IMR-90 (cell line): ENCODE data around the gene COLQ. TPM values are rescaled to one million over a fixed set of nuclear protein-coding genes. Genes with fewer than 3 reads are reported as not detected.
A peak's percentile ranks its signal among the peaks of the same experiment; 100 is the strongest.

Experiments used
- ATAC-seq: fragments of 200-7000 bp; cut with Tn5 transposase; 2 replicates; pipeline ENCODE4 v1.9.1; 2020; ENCODE audit warnings: low read depth, mild to moderate bottlenecking, moderate library complexity
- BruUV-seq: library from RNA; stranded (reverse); fragments of 400-500 nt; replicated peaks from 2 replicates; lab custom pipeline; 2021; lab: Mats Ljungman, UMichigan
- CTCF ChIA-PET: fragments of 300-600 bp; formaldehyde crosslinking; extraction: SDS; loops from one replicate; lab custom pipeline; 2021; ENCODE audit warnings: antibody characterized with exemption; lab: Yijun Ruan, JAX
- POLR2A ChIA-PET: fragments of 300-600 bp; sonication (Branson Sonifier 250); formaldehyde crosslinking; loops from one replicate; lab custom pipeline; 2022; ENCODE audit warnings: antibody characterized with exemption; ENCODE audit not compliant: unreplicated experiment; lab: Charles Lee
- DNase-seq: peaks from one replicate; pipeline ENCODE4 v3.0.0; 2013
- H2AFZ ChIP-seq: replicated peaks from 2 replicates; pipeline ENCODE3; 2013; ENCODE audit warnings: low read length, mild to moderate bottlenecking; ENCODE audit not compliant: poor library complexity
- H2AK5ac ChIP-seq: 2 replicates; pipeline ENCODE4 v1.6.1; 2013; ENCODE audit warnings: low read depth, low read length, inconsistent platforms
- H2AK9ac ChIP-seq: replicated peaks from 2 replicates; pipeline ENCODE3; 2013; ENCODE audit warnings: mild to moderate bottlenecking, low read depth, low read length, moderate library complexity; ENCODE audit not compliant: poor library complexity
- H2BK120ac ChIP-seq: 2 replicates; pipeline ENCODE4 v1.6.1; 2013; ENCODE audit warnings: low read depth, low read length, inconsistent platforms
- H2BK15ac ChIP-seq: 3 replicates; pipeline ENCODE4 v1.6.1; 2013; ENCODE audit warnings: low read depth, low read length, inconsistent platforms
- H2BK20ac ChIP-seq: 2 replicates; pipeline ENCODE4 v1.6.1; 2013; ENCODE audit warnings: low read depth, mild to moderate bottlenecking, inconsistent platforms, low read length, moderate library complexity
- H2BK5ac ChIP-seq: 2 replicates; pipeline ENCODE4 v1.6.1; 2013; ENCODE audit warnings: mild to moderate bottlenecking, low read depth, low read length, inconsistent platforms; ENCODE audit not compliant: poor library complexity, severe bottlenecking
- H3K14ac ChIP-seq: replicated peaks from 2 replicates; pipeline ENCODE4 v1.6.1; 2013; ENCODE audit warnings: low read depth, low read length, inconsistent platforms
- H3K18ac ChIP-seq: 2 replicates; pipeline ENCODE4 v1.6.1; 2013; ENCODE audit warnings: low read depth, low read length, control low read depth
- H3K23ac ChIP-seq: 2 replicates; pipeline ENCODE4 v1.6.1; 2013; ENCODE audit warnings: low read depth, low read length, inconsistent platforms
- H3K27ac ChIP-seq: 2 replicates; pipeline ENCODE4 v1.5.1; 2013; ENCODE audit warnings: mild to moderate bottlenecking, control low read depth, low read length; ENCODE audit not compliant: insufficient read depth
- H3K27me3 ChIP-seq: 2 replicates; pipeline ENCODE4 v1.6.1; 2013; ENCODE audit warnings: low read length; ENCODE audit not compliant: control insufficient read depth, insufficient read depth
- H3K36me3 ChIP-seq: 2 replicates; pipeline ENCODE4 v1.6.1; 2013; ENCODE audit warnings: low read length, mixed read lengths; ENCODE audit not compliant: control insufficient read depth, insufficient read depth
- H3K4ac ChIP-seq: 2 replicates; pipeline ENCODE4 v1.6.1; 2013; ENCODE audit warnings: low read depth, low read length, inconsistent platforms
- H3K4me1 ChIP-seq: 2 replicates; pipeline ENCODE4 v1.6.1; 2013; ENCODE audit warnings: low read length, mixed read lengths; ENCODE audit not compliant: control insufficient read depth, insufficient read depth
- H3K4me2 ChIP-seq: 2 replicates; pipeline ENCODE4 v1.6.1; 2013; ENCODE audit warnings: low read depth, mild to moderate bottlenecking, control low read depth, low read length, moderate library complexity
- H3K4me3 ChIP-seq: 2 replicates; pipeline ENCODE4 v1.5.1; 2013; ENCODE audit warnings: low read depth, mild to moderate bottlenecking, control low read depth, low read length, moderate library complexity; ENCODE audit not compliant: insufficient read depth
- H3K56ac ChIP-seq: 2 replicates; pipeline ENCODE4 v1.6.1; 2013; ENCODE audit warnings: low read length, inconsistent platforms; ENCODE audit not compliant: insufficient read depth; ENCODE audit errors: extremely low read depth
- H3K79me1 ChIP-seq, 2 experiments: 2 replicates each; pipeline ENCODE4 v1.6.1; 2013; ENCODE audit warnings: low read length in 2 of 2, inconsistent platforms in 1 of 2, low read depth in 1 of 2
- H3K9ac ChIP-seq: 2 replicates; pipeline ENCODE4 v1.6.1; 2013; ENCODE audit warnings: low read depth, low read length, control low read depth
- H3K9me1 ChIP-seq: 2 replicates; pipeline ENCODE4 v1.6.1; 2013; ENCODE audit warnings: low read length, inconsistent platforms; ENCODE audit not compliant: insufficient read depth
- H3K9me3 ChIP-seq: 2 replicates; pipeline ENCODE4 v1.6.1; 2013; ENCODE audit warnings: low read length; ENCODE audit not compliant: control insufficient read depth, insufficient read depth
- H4K20me1 ChIP-seq: 2 replicates; pipeline ENCODE4 v1.6.1; 2013; ENCODE audit warnings: low read length, inconsistent platforms; ENCODE audit not compliant: insufficient read depth
- H4K5ac ChIP-seq: 2 replicates; pipeline ENCODE4 v1.6.1; 2013; ENCODE audit warnings: mild to moderate bottlenecking, low read depth, low read length, control low read depth
- H4K8ac ChIP-seq, 2 experiments: 2 replicates each; pipeline ENCODE4 v1.6.1; 2013; ENCODE audit warnings: low read depth in 2 of 2, low read length in 2 of 2, control low read depth in 1 of 2, inconsistent platforms in 1 of 2
- H4K91ac ChIP-seq: 2 replicates; pipeline ENCODE4 v1.6.1; 2013; ENCODE audit warnings: low read depth, low read length, inconsistent platforms; ENCODE audit not compliant: insufficient read depth
- BHLHE40 ChIP-seq: fragments of 150-350 bp; IDR thresholded peaks from 2 replicates; pipeline ENCODE4 v1.6.1; 2016; ENCODE audit warnings: mild to moderate bottlenecking, low read depth, low read length
- CTCF ChIP-seq: conservative IDR thresholded peaks from 2 replicates; pipeline ENCODE4 v1.5.1; 2012; ENCODE audit warnings: mild to moderate bottlenecking, low read depth, low read length, improper control_type of control experiment
- ELK1 ChIP-seq: fragments of 150-350 bp; IDR thresholded peaks from 2 replicates; pipeline ENCODE4 v1.6.1; 2016; ENCODE audit warnings: low read depth, mild to moderate bottlenecking, low read length, moderate library complexity, borderline replicate concordance
- FOS ChIP-seq: fragments of 150-350 bp; IDR thresholded peaks from 2 replicates; pipeline ENCODE4 v1.6.1; 2016; ENCODE audit warnings: low read depth, low read length
- MAFK ChIP-seq: IDR thresholded peaks from 2 replicates; pipeline ENCODE4 v1.6.1; 2012; ENCODE audit warnings: low read depth, low read length, improper control_type of control experiment
- NFE2L2 ChIP-seq: fragments of 150-350 bp; IDR thresholded peaks from 2 replicates; pipeline ENCODE4 v1.6.1; 2016; ENCODE audit warnings: low read depth, mild to moderate bottlenecking, low read length
- POLR2A ChIP-seq: IDR thresholded peaks from 2 replicates; pipeline ENCODE4 v1.6.1; 2012; ENCODE audit warnings: mild to moderate bottlenecking, low read depth, low read length
- RAD21 ChIP-seq: IDR thresholded peaks from 2 replicates; pipeline ENCODE4 v1.6.1; 2012; ENCODE audit warnings: low read length, improper control_type of control experiment
- RCOR1 ChIP-seq: IDR thresholded peaks from 2 replicates; pipeline ENCODE4 v1.6.1; 2012; ENCODE audit warnings: mild to moderate bottlenecking, low read length, improper control_type of control experiment; ENCODE audit not compliant: insufficient replicate concordance
- RFX5 ChIP-seq: IDR thresholded peaks from 2 replicates; pipeline ENCODE4 v1.8.0; 2012; ENCODE audit warnings: low read depth, mild to moderate bottlenecking, low read length, moderate library complexity
- SMC3 ChIP-seq: fragments of 150-350 bp; IDR thresholded peaks from 2 replicates; pipeline ENCODE4 v1.6.1; 2016; ENCODE audit warnings: low read depth, mild to moderate bottlenecking, antibody characterized with exemption, low read length, moderate library complexity
- USF2 ChIP-seq: fragments of 150-350 bp; IDR thresholded peaks from 2 replicates; pipeline ENCODE4 v1.6.1; 2017; ENCODE audit warnings: mild to moderate bottlenecking, antibody characterized with exemption, low read length, low read depth
- WGBS, 2 experiments: methylation state at CpG; one replicate each; pipeline versions ENCODE4 v1.1.5 to v1.1.7; 2013; ENCODE audit warnings: missing lambda C conversion rate in 2 of 2; ENCODE audit not compliant: insufficient read length in 1 of 2; ENCODE audit errors: extremely low coverage in 2 of 2; 5-methylcytosine and 5-hydroxymethylcytosine counted together
- dilution Hi-C: fragments of 300-500 bp; cut with HindIII; formaldehyde crosslinking; loops from one replicate; pipeline ENCODE4 v1.14.3; 2018; ENCODE audit warnings: low sequenced_read_pairs; ENCODE audit not compliant: unreplicated experiment
- in situ Hi-C: fragments of 300-500 bp; cut with MboI; formaldehyde crosslinking; loops from 3 replicates; pipeline ENCODE4 v1.14.3; 2019; ENCODE audit warnings: low sequenced_read_pairs, inconsistent platforms, mixed read lengths
- intact Hi-C: fragments of 100-400 bp; cut with micrococcal nuclease; formaldehyde crosslinking; loops from 2 replicates; pipeline ENCODE4 v1.10.0; 2022
- polyA plus RNA-seq, 3 experiments: library from polyadenylated mRNA; depleted of rRNA; stranded (reverse); fragments of >200 nt; gene quantifications; 2 replicates each; pipeline ENCODE4 v1.2.3, GENCODE V29; 2012; ENCODE audit warnings: low replicate concordance in 1 of 3
- total RNA-seq: library from RNA; depleted of rRNA; stranded (reverse); fragments of >200 nt; gene quantifications from 2 replicates; pipeline ENCODE4 v1.2.3, GENCODE V29; 2012

COLQ gene
- total and polyA plus RNA-seq, 2 of the 4 experiments (the other 2 are of a cell fraction), result 0.18 to 0.65 TPM

DNA sequence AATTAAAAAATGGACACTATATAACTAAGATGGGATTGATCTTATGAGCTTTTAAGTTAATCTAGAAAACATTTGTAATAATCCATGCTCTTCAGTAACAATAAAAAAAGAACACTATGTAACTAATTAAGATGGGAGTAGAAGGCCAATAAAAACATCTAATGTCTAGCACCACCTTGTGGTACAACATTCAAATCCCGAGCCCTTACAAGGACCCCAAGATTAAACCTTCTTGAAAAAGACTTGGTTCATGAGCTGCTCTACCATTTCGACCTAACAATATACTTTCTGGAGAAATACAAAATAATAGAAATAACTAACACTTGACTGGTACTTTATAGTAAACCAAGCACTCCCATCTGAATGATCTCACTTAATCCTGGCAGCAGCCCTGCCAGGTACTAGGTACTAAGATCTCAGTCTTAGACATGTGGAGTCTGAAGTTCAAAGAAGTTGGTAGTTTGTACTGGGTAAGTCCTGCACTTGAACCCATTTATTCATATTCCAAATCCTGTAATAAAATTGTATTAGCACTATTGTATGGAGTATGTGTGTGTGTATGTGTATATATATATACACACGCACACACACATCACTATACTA lies 116.0 kb downstream of the COLQ start:
- H3K4ac ChIP-seq, result no peak overlapping the region
- no peak overlapping the region for H3K9ac ChIP-seq
- no peak overlapping the region for H2AFZ ChIP-seq
- H3K14ac ChIP-seq, result no peak overlapping the region
- 0 out of 2 replicates have a peak, but pooled peaks cover 3% of the 10 kb centered on the region for H3K9me1 ChIP-seq
- H3K27me3 ChIP-seq, result no peaks in the 10 kb centered on the region
- no peaks in the 10 kb centered on the region for H3K4me1 ChIP-seq
- no peak overlapping the region for H4K8ac ChIP-seq
- no peak overlapping the region for H2AK9ac ChIP-seq
- WGBS, 2 experiments, result no CpG with 5 or more reads among the region's 3 CpGs
- H3K27ac ChIP-seq, result no peak overlapping the region
- H3K79me1 ChIP-seq, result no peaks in the 10 kb centered on the region
- ATAC-seq, result peak; percentile 77
- H2AK5ac ChIP-seq, result no peak overlapping the region
- H3K4me3 ChIP-seq, result no peak overlapping the region
- H3K56ac ChIP-seq, result no peak overlapping the region
- BruUV-seq, result no TSS peak
- H3K23ac ChIP-seq, result no peak overlapping the region
- H2BK15ac ChIP-seq, result no peak overlapping the region
- no peak overlapping the region for H3K18ac ChIP-seq
- in situ Hi-C loops, result no loop called here
- peaks cover 9% of the 10 kb centered on the region for H3K36me3 ChIP-seq
- TF ChIP-seq RAD21, result peak; percentile 68
- no peak for TF ChIP-seq NFE2L2
- no peak for TF ChIP-seq RCOR1
- TF ChIP-seq ELK1, result no peak
- no peak for TF ChIP-seq POLR2A
- TF ChIP-seq RFX5, result no peak
- TF ChIP-seq FOS, result no peak
- no peak for TF ChIP-seq MAFK
- TF ChIP-seq USF2, result no peak
- TF ChIP-seq SMC3, result peak; percentile 78
- peak; percentile 65 for TF ChIP-seq CTCF
- TF ChIP-seq BHLHE40, result no peak
- H2BK20ac ChIP-seq, result no peak overlapping the region
- POLR2A ChIA-PET, result no interaction called here
- H4K91ac ChIP-seq, result no peak overlapping the region
- H4K20me1 ChIP-seq, result no peaks in the 10 kb centered on the region
- intact Hi-C loops, result loop anchor here (1.0 to 10.0 kb wide), 3 partner anchors 137 to 301 kb away; no protein-coding TSS in a partner anchor
- no peak overlapping the region for H4K5ac ChIP-seq
- no peak overlapping the region for H3K4me2 ChIP-seq
- H2BK5ac ChIP-seq, result no peak overlapping the region
- no peak overlapping the region for H2BK120ac ChIP-seq
- DNase-seq, result peak; percentile 71
- H3K9me3 ChIP-seq, result no peaks in the 10 kb centered on the region
- CTCF ChIA-PET, result interaction anchor here (0.7 to 1.9 kb wide), 10 partner anchors 14 to 297 kb away, joined by 3 to 25 read pairs (median 4); no protein-coding TSS in a partner anchor
- dilution Hi-C loops, result no loop called here
